WI38 (cell line): ENCODE results near the gene ZNF107.

Experiments
- H3K4me3 ChIP-seq: 2 replicates; pipeline ENCODE4 v1.5.1; 2011; ENCODE audit warnings: low read depth, mild to moderate bottlenecking, control low read depth, low read length
- TF ChIP-seq, protein P1 (sequence below): IDR thresholded peaks from 2 replicates; pipeline ENCODE4 v1.5.1; 2012; ENCODE audit warnings: low read depth, mild to moderate bottlenecking, control low read depth, low read length

ZNF107 gene

DNA sequence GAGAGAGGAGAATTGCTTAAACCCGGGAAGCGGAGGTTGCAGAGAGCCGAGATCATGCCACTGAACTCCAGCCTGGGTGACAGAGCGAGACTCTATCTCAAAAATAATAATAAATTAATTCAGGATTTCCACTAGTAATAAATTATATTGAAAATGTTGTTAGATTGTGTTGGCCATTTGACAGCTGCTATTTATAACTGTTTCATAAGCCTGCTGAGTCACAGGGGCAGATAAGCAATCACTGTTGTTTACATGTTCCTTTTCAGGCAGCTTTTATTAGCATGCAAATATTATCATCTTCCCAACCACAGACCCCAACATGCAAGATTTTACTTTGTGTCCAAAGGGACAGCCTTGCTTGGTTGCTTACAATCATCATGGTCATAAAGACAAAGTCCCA is 78.7 kb downstream of the ZNF107 start:
- TF ChIP-seq, protein P1, sequence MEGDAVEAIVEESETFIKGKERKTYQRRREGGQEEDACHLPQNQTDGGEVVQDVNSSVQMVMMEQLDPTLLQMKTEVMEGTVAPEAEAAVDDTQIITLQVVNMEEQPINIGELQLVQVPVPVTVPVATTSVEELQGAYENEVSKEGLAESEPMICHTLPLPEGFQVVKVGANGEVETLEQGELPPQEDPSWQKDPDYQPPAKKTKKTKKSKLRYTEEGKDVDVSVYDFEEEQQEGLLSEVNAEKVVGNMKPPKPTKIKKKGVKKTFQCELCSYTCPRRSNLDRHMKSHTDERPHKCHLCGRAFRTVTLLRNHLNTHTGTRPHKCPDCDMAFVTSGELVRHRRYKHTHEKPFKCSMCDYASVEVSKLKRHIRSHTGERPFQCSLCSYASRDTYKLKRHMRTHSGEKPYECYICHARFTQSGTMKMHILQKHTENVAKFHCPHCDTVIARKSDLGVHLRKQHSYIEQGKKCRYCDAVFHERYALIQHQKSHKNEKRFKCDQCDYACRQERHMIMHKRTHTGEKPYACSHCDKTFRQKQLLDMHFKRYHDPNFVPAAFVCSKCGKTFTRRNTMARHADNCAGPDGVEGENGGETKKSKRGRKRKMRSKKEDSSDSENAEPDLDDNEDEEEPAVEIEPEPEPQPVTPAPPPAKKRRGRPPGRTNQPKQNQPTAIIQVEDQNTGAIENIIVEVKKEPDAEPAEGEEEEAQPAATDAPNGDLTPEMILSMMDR, result no peak

DNA sequence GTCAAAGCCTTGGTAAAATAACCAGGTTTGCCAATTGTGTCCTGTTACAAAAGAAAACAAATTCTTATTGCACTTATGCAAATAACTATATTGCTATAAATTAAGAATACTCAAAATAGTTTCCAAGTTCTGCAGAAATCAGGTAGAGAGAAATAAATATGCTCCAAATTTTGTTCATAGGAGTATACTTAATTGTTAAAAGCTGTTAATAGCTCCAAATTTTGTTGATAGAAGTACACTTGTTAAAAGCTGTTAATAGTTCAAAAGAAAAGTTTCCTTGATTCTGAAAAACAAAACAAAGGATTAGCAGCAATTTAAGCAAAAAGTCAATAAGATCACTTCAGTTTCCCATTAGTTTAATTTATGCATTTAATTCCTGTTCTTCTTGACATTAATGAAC is 81.9 kb downstream of the ZNF107 start:
- no peak overlapping the region for H3K4me3 ChIP-seq
- TF ChIP-seq, protein P1, result no peak

More for the DNA sequence above, 78.7 kb downstream of the ZNF107 start:
- H3K4me3 ChIP-seq, result no peak overlapping the region

DNA sequence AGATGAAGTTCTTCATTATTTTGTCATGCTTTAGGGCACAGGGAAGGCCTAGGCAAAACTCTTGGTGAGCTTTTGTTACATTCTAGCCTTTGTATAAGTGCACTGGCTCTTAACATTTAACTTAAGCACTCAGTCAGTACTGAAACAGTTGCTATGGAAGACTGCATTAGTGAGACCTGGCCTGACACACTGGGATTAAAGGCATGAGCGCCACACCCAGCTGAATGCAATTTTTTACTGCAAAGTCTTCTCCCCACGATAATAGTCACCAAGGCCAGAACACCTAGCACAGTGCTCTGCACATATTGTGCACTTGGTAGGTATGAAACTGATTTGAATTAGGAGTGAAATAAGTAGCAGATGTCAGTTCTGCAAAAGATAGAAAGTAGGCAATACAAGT is 87.1 kb downstream of the ZNF107 start:
- H3K4me3 ChIP-seq, result no peak overlapping the region
- TF ChIP-seq, protein P1, result no peak

DNA sequence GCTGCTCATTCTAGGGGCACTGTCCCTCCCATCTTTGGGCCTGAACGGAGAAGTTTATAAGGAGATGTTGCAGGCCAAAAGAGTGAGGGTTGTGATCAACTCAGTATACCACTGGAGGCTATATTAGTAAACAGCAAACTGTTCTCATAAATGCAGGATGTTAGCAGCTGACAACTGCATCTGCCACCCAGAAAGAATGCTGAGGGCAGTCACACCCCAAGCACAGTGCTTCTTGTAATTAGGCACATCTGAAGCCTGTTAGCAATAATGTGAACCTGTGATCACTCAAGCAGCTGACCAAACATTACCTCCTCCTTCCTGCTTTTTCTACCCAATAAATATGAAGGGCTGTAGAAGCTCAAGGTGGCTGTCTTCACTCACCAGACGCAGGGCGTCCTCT is 89.9 kb downstream of the ZNF107 start:
- TF ChIP-seq, protein P1, result no peak
- H3K4me3 ChIP-seq, result no peak overlapping the region

DNA sequence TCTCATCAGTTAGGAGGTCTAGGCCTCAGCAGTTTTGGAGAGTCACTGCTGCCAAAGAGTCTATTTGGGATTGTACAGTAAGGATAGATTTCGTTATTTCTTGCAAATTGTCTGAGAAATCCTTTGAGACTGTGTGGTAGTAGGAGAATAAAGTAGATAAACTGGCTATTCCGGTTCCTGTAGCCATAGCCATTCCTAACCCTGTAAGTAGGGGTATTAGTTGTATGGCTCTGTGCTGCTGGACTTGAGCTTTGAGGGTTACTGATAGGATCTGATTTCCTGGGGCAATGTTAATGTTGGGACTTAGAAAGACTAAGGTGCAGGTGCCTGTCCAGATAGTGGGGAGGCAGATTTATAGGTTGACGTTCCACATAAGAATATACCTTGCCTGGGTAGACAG is 92.2 kb downstream of the ZNF107 start:
- TF ChIP-seq, protein P1, result no peak
- no peak overlapping the region for H3K4me3 ChIP-seq
